ENCODE data around the gene PDCD6IP.
"Not testable (repeated sequence)": the region's sequence is repeated elsewhere in the genome, so short reads cannot be mapped to it uniquely, and the experiment has no call there.

The PDCD6IP gene

DNA sequence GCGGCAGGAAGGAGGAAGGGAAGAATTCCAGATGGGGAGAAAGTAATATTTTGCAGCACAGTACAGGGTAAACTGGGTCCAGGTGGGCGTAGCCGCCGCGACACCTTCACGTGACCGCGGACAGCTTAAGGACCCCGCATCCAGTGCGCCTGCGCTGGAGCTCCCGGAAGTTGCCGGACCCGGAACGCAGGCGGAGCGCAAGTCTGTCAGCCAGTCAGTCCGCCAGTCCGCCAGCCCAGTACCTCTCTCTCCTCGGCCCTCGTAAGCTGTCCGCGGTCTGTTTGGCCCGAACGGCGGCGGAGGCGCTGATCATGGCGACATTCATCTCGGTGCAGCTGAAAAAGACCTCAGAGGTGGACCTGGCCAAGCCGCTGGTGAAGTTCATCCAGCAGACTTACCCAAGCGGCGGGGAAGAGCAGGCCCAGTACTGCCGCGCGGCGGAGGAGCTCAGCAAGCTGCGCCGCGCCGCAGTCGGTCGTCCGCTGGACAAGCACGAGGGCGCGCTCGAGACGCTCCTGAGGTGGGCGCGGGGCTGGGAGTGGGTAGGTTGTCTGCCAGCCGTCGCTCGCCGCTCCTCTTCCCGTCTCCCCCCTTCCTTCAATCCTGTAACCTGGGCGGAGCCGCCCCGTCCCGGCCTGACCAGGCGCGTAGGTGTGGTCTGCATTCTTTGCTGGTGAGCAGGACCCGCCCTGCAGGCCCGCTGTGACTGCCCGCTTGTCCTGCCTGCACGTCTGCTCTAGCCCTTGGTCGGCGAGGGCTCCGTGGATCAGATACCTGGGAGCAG is at the start of gene PDCD6IP:
Gene PDCD6IP, plus strand, starts transcription at position 213 of the 784 bp plus-strand sequence. Its CDS starts 99 bp downstream, at position 312.
- no peaks in the 10 kb centered on the region for H3K9me3 Mint-ChIP-seq
- H3K27ac Mint-ChIP-seq, result peak within 1 kb of the TSS; percentile 88 to 96
- H3K27me3 Mint-ChIP-seq, result no peaks in the 10 kb centered on the region
- peak; percentile 90 for ATAC-seq
- H3K4me1 Mint-ChIP-seq, result peaks cover 50% of the 10 kb centered on the region
- peak within 1 kb of the TSS; percentile 95 to 96 for H3K4me3 Mint-ChIP-seq
- DNase-seq, result peak; percentile 89 to 91

- Mint-ChIP-seq H3K9me3 (peaks cover 6 to 11% of the 10 kb centered on the region in 2 donors), H3K27me3 (no peaks in the 10 kb centered on the region), H3K27ac (no peak overlapping the region), H3K4me1 (peaks cover 9% of the 10 kb centered on the region), H3K4me3 (no peak overlapping the region)
- peak; percentile 73 for ATAC-seq
- no peak for DNase-seq
Measured at GRCh38 chr3:33749546-33750210, 48.8 kb upstream of the PDCD6IP start.

DNA sequence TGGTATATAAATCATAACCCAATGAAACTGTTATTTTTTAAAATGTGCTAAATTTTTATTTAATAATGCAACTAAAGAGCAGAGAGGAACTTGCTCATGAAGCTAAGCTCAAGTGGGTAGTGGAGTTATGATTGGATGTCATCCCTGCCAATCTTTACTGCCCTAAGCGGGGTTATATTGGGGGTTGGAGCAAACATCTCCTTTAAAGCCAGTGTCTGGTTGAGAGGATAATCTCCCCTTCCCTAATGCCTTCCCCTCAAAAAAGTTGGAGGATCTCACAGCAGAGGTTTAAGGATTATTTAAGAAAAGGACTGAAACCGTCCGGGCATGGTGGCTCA is 48.2 kb upstream of the PDCD6IP start:
- Mint-ChIP-seq H3K27ac (peak overlapping the region in 1 of 2 donors; percentile 72), H3K9me3 (peaks cover 11 to 16% of the 10 kb centered on the region in 2 donors), H3K4me1 (peaks cover 9% of the 10 kb centered on the region), H3K4me3 (no peak overlapping the region), H3K27me3 (no peaks in the 10 kb centered on the region)
- ATAC-seq (no peak), DNase-seq (no peak)

DNA sequence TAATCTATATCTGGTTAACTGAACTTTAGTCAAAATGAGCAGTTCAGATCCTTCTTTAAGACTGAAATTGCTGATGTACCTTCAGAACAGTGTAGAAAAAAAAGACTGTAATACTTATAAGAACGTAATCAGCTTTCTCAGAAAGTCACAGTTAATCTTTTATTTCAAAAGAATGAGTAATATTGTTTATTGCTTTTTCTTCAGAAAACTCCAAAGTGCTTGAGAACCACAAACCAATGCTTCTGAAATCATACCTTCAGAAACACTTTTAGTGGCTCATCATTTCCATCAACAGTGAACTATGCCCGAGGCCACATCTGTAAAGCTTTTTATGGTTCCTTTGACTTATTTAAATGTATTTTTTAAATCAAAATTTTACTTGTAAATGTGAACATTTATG is 47.1 kb upstream of the PDCD6IP start:
- no peak overlapping the region for H3K27ac Mint-ChIP-seq
- H3K9me3 Mint-ChIP-seq, result peaks cover 11 to 18% of the 10 kb centered on the region in 2 donors
- ATAC-seq (peak; percentile 82), DNase-seq (no peak)
- H3K4me3 Mint-ChIP-seq, result no peak overlapping the region
- peaks cover 9% of the 10 kb centered on the region for H3K4me1 Mint-ChIP-seq
- H3K27me3 Mint-ChIP-seq, result no peaks in the 10 kb centered on the region

GRCh38 chr3:33754391-33754790 is 44.0 kb upstream of the PDCD6IP start:
- H3K4me3 Mint-ChIP-seq, DNase-seq, ATAC-seq, H3K27me3 Mint-ChIP-seq, H3K4me1 Mint-ChIP-seq, H3K27ac Mint-ChIP-seq: not testable (repeated sequence)
- peaks cover 11 to 18% of the 10 kb centered on the region in 2 donors for H3K9me3 Mint-ChIP-seq

- peaks cover 7% of the 10 kb centered on the region for H3K27me3 Mint-ChIP-seq
Measured at GRCh38 chr3:33758281-33758680, 40.1 kb upstream of the PDCD6IP start.

GRCh38 chr3:33758864-33759263 is 39.6 kb upstream of the PDCD6IP start:
- Mint-ChIP-seq H3K4me1 (no peaks in the 10 kb centered on the region), H3K27ac (no peak overlapping the region), H3K4me3 (no peak overlapping the region), H3K9me3 (peaks cover 11 to 15% of the 10 kb centered on the region in 2 donors), H3K27me3 (peaks cover 9% of the 10 kb centered on the region)
- no peak for DNase-seq
- ATAC-seq, result no peak

More at GRCh38 chr3:33758281-33758680, 40.1 kb upstream of the PDCD6IP start:
- Mint-ChIP-seq H3K4me1 (no peaks in the 10 kb centered on the region), H3K9me3 (peaks cover 11 to 18% of the 10 kb centered on the region in 2 donors), H3K4me3 (no peak overlapping the region), H3K27ac (no peak overlapping the region)
- DNase-seq (no peak), ATAC-seq (no peak)

GRCh38 chr3:33768578-33769330 is 29.7 kb upstream of the PDCD6IP start:
- no peak for DNase-seq
- ATAC-seq, result no peak
- Mint-ChIP-seq H3K27ac (no peak overlapping the region), H3K4me3 (no peak overlapping the region), H3K4me1 (no peaks in the 10 kb centered on the region), H3K9me3 (no peaks in the 10 kb centered on the region), H3K27me3 (no peaks in the 10 kb centered on the region)

DNA sequence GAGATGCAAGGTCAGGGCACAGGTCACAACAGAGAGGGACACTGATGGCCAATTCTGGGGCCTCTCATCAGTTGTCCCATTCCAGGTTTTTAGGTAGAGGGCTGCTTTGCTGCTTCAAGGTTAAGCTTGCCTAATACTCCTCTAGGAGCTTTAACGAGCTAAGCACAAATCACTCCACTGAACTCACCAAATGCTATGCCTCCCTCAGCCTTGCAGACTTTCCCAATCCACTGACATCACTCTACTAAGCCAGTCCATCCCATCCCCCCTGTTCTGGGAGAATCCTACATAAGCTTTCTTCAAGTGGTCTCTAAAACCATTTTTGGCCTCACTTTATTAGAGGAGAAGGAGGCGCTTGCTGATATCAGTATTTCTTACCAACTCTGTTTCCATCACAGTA is 24.8 kb upstream of the PDCD6IP start:
- ATAC-seq (no peak), DNase-seq (no peak)
- H3K27ac Mint-ChIP-seq, result no peak overlapping the region
- H3K4me1 Mint-ChIP-seq, result no peaks in the 10 kb centered on the region
- H3K4me3 Mint-ChIP-seq, result no peak overlapping the region
- no peaks in the 10 kb centered on the region for H3K27me3 Mint-ChIP-seq
- H3K9me3 Mint-ChIP-seq, result no peaks in the 10 kb centered on the region

GRCh38 chr3:33775363-33775762 is 23.1 kb upstream of the PDCD6IP start:
- ATAC-seq, result no peak
- Mint-ChIP-seq H3K27ac (no peak overlapping the region), H3K4me1 (no peaks in the 10 kb centered on the region), H3K4me3 (no peak overlapping the region), H3K27me3 (no peaks in the 10 kb centered on the region), H3K9me3 (no peaks in the 10 kb centered on the region)
- no peak for DNase-seq

DNA sequence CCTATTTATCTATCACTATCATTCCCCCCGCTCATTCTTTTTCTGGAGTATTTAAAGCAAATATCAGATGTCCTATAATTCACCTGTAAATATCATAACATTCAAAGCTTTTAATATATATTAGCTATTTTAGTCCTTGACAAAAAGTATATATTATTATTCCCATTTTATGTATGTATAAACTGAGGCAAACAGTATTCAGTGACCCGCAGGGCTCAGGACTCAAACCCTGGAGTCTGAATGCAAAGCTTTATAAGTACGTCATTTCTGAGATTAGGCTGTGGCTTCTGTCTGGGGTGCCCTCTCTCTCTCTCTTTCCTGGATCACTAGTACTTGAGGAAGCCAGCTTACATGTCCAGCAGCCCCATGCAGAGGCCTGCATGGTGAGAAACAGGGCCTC is 20.4 kb upstream of the PDCD6IP start:
- no peaks in the 10 kb centered on the region for H3K27me3 Mint-ChIP-seq
- no peaks in the 10 kb centered on the region for H3K4me1 Mint-ChIP-seq
- H3K4me3 Mint-ChIP-seq, result no peak overlapping the region

GRCh38 chr3:33779751-33780150 is 18.7 kb upstream of the PDCD6IP start:
- no peaks in the 10 kb centered on the region for H3K9me3 Mint-ChIP-seq
- DNase-seq, result no peak
- H3K4me1 Mint-ChIP-seq, result no peaks in the 10 kb centered on the region
- H3K27me3 Mint-ChIP-seq, result no peaks in the 10 kb centered on the region
- H3K27ac Mint-ChIP-seq, result peak overlapping the region in 1 of 2 donors; percentile 28
- no peak overlapping the region for H3K4me3 Mint-ChIP-seq
- ATAC-seq, result no peak

More for the DNA sequence above, 20.4 kb upstream of the PDCD6IP start:
- no peak for DNase-seq
- no peaks in the 10 kb centered on the region for H3K9me3 Mint-ChIP-seq
- no peak overlapping the region for H3K27ac Mint-ChIP-seq
- ATAC-seq, result no peak

DNA sequence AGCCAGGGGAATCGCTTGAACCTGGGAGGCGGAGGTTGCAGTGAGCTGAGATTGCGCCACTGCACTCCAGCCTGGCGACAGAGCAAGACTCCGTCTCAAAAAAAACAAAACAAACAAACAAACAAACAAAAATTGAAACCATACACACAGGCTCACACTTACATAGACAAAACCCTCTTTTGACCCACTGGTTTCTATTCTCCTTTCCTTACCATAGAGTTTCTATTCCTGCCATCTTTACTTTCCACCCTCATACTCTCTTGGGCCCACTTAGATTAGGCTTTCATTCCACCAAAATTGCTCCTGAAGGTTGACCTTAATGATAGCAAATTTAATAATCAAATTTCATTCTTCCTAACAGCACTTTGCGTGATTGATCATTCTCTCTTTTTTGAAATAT is 17.0 kb upstream of the PDCD6IP start:
- H3K4me1 Mint-ChIP-seq, H3K9me3 Mint-ChIP-seq, DNase-seq, H3K27ac Mint-ChIP-seq, ATAC-seq, H3K4me3 Mint-ChIP-seq, H3K27me3 Mint-ChIP-seq: not testable (repeated sequence)

DNA sequence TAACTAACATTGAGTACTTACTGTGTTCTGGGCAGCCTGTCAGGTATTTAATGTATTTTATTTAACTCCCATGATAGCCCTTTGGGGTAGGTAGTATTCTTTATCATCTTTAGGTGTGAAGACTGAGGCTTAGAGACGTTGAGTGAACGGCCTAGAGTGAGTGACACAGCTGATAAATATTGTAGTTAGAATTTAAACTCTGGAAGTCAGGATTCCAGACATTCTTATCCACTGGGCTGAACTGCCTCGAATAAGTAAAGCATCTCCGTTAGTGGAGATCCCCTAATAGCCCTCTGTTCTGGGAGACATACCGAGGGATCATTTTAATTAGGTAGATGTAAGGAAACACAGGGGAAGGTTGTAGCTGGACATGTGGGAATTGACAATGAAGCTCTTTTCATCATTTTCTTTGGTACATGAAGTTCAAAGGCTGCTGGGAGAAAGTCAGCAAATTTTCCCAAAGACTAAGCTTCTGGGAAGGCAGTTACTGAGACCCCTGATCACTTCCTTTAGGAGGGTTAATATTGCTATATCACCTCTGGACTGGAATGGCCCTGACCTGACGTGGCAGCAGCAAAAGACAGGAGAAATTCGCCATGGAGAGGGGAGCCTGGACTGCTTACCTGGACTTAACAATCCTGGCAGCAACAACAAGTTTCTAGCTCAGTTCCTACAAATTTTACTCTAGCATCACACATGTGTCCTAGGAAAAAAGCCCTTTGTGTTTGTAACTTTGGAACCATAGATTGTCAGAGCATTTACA is 11.7 kb upstream of the PDCD6IP start:
- Mint-ChIP-seq H3K4me3 (peak overlapping the region in 1 of 2 donors; percentile 61), H3K9me3 (no peaks in the 10 kb centered on the region), H3K27me3 (peaks cover 14% of the 10 kb centered on the region), H3K27ac (no peak overlapping the region), H3K4me1 (peaks cover 2% of the 10 kb centered on the region)
- peak; percentile 13 for ATAC-seq
- no peak for DNase-seq

GRCh38 chr3:33787328-33788009 is 11.0 kb upstream of the PDCD6IP start:
- H3K27ac Mint-ChIP-seq, result no peak overlapping the region
- peak; percentile 92 for ATAC-seq
- H3K4me1 Mint-ChIP-seq, result peaks cover 4% of the 10 kb centered on the region
- no peaks in the 10 kb centered on the region for H3K9me3 Mint-ChIP-seq
- H3K4me3 Mint-ChIP-seq, result peak overlapping the region in 1 of 2 donors; percentile 61
- H3K27me3 Mint-ChIP-seq, result peaks cover 14% of the 10 kb centered on the region
- peak; percentile 40 to 59 for DNase-seq

Data from stimulated activated naive CD8-positive, alpha-beta T cell treated with anti-CD3 and anti-CD28 coated beads, Interleukin-15, amount 100 ng/mL, for 72 hours (primary cell).